ENCODE measurements around the gene OGFR.

OGFR gene

DNA sequence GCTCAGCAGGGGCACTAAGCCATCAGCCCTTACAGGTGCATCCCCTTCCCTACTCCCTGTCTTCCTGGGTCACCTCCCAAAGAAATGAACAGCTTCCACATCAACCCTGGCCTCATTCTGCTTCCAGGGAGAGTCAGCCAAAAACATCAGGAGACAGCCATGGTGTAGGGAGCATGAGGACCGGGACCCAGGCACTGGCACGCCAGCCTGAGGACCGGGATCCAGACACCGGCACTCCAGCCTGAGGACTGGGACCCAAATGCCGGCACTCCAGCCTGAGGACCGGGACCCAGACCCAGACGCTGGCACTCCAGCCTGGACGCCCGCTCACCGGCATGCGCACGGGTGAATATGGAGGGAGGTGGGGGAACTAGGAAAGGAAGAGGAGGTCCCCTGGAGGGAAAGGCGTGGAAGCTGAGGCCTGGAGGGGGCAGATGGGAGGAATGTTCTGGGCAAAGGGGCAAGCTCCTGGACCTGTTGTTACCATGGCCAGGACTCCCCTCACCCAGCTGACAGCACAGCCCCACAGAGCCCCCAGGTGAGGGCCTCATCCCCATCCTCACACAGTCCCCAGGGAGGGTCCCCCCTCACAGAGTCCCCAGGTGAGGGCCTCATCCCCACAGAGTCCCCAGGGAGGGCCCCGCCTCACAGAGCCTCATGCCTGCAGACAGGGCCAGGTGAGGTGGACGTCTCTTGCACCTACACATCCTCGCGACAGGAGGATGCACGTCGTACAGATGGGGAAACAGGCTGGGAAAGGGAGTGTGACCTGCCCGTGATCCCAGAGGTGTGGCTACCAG is 34.3 kb upstream of the OGFR start:
- peaks cover 16% of the 10 kb centered on the region for H3K27me3 ChIP-seq (ENCODE audit: insufficient read depth, low read length)
- H3K79me2 ChIP-seq (ENCODE audit: control insufficient read depth, insufficient read depth, low read length, unreplicated experiment) = no peaks in the 10 kb centered on the region
- no peak overlapping the region for H2AFZ ChIP-seq (ENCODE audit: low read length, unreplicated experiment)
- H3K36me3 ChIP-seq (ENCODE audit: insufficient read depth, low read length) = no peaks in the 10 kb centered on the region
- H3K4me3 ChIP-seq (ENCODE audit: low read depth, low read length) = no peak overlapping the region
- no peak overlapping the region for H3K27ac ChIP-seq (ENCODE audit: low read depth, low read length)
- no peaks in the 10 kb centered on the region for H3K4me1 ChIP-seq (ENCODE audit: control insufficient read depth, insufficient read depth, low read length, unreplicated experiment)

DNA sequence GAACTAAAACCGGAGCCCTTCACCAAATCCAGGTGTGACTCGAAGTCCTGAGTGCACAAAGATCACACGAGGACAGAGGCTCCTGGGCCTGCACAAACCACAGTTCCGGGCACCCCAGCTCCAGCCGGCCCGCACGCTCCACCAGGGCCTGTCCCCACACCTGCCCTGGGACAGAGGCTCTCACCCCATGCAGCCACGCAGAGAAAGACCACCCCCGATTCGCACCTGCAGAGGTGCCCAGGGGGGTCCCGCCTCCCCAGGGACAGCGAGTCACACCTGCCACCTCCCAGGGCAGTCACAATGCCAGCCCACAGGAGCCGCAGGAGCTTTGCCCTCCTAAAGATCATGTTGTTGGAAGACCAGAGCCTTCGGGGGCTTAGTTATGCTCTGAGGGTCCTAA is 33.7 kb upstream of the OGFR start:
- Histone ChIP-seq H3K4me3 (ENCODE audit: low read depth, low read length) (no peak overlapping the region), H3K79me2 (ENCODE audit: control insufficient read depth, insufficient read depth, low read length, unreplicated experiment) (no peaks in the 10 kb centered on the region), H3K4me1 (ENCODE audit: control insufficient read depth, insufficient read depth, low read length, unreplicated experiment) (no peaks in the 10 kb centered on the region), H3K27me3 (ENCODE audit: insufficient read depth, low read length) (peaks cover 12% of the 10 kb centered on the region), H3K27ac (ENCODE audit: low read depth, low read length) (no peak overlapping the region), H3K36me3 (ENCODE audit: insufficient read depth, low read length) (no peaks in the 10 kb centered on the region), H2AFZ (ENCODE audit: low read length, unreplicated experiment) (no peak overlapping the region)

DNA sequence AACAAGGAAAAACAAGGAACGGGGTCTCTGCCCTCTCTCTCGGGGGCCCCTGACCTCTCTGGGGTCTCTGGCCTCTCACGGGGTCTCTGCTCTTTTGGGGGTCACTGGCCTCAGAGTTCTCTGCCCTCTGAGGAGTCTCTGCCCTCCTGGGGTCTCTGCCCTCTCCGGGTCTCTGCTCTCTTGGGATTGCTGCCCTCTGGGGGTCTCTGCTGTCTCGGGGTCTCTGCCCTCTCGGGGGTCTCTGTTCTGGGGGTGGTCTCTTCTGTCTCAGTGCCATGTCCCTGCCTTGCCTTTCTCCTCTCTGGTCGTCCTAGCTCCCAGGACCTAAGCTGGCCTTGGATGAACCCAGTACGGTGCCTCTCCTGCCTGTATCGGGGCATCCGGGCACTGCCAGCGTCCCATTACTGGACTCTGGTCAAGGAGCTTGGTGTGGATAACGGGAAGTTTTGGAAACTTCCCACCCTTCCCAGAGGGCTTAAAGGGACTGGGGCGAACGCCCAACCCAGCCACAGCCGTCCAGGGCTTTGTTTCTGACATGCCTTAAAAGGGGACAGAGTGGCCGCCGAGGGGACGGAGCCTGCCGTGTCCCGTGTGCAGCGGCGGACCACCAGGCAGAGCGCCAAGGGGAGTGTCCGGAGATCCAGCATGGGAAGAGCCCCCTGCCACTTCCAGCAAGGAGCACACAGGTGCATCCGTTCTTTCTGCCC is 33.1 kb upstream of the OGFR start:
- H3K27ac ChIP-seq (ENCODE audit: low read depth, low read length) = no peak overlapping the region
- H3K4me1 ChIP-seq (ENCODE audit: control insufficient read depth, insufficient read depth, low read length, unreplicated experiment) = no peaks in the 10 kb centered on the region
- H3K27me3 ChIP-seq (ENCODE audit: insufficient read depth, low read length) = peaks cover 7% of the 10 kb centered on the region

DNA sequence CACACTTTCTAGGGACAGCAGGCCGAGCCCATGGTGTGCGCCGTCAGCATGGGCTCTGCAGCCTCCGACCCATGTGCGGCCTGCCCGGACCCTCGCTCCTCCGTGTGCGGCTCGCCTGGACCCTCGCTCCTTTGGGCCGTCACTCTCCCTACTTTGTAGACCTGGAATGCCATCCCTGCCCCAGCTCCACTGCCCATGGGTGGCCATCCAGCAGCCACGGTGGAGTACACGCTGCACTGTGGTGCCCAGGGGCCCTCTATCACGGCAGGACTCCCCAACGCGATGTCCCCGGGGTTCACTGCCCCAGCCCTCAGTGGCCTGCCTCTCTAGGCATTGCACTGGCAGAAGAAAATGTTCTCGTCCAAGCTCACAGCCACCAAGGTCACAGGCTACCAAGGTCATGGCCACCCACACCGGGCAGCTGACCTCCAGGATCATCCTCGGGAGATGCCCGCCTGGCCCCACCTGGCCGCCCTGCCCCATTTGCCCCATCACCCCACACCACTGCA is 32.5 kb upstream of the OGFR start:
- Histone ChIP-seq H3K4me3 (ENCODE audit: low read depth, low read length) (no peak overlapping the region), H3K4me1 (ENCODE audit: control insufficient read depth, insufficient read depth, low read length, unreplicated experiment) (no peaks in the 10 kb centered on the region), H3K27ac (ENCODE audit: low read depth, low read length) (no peak overlapping the region), H2AFZ (ENCODE audit: low read length, unreplicated experiment) (no peak overlapping the region), H3K27me3 (ENCODE audit: insufficient read depth, low read length) (peaks cover under 1% of the 10 kb centered on the region; the same call in 1 of the 2 replicates), H3K79me2 (ENCODE audit: control insufficient read depth, insufficient read depth, low read length, unreplicated experiment) (no peaks in the 10 kb centered on the region), H3K36me3 (ENCODE audit: insufficient read depth, low read length) (no peaks in the 10 kb centered on the region)

More for the DNA sequence above, 33.1 kb upstream of the OGFR start:
- no peaks in the 10 kb centered on the region for H3K36me3 ChIP-seq (ENCODE audit: insufficient read depth, low read length)
- no peaks in the 10 kb centered on the region for H3K79me2 ChIP-seq (ENCODE audit: control insufficient read depth, insufficient read depth, low read length, unreplicated experiment)
- no peak overlapping the region for H2AFZ ChIP-seq (ENCODE audit: low read length, unreplicated experiment)
- H3K4me3 ChIP-seq (ENCODE audit: low read depth, low read length) = no peak overlapping the region

DNA sequence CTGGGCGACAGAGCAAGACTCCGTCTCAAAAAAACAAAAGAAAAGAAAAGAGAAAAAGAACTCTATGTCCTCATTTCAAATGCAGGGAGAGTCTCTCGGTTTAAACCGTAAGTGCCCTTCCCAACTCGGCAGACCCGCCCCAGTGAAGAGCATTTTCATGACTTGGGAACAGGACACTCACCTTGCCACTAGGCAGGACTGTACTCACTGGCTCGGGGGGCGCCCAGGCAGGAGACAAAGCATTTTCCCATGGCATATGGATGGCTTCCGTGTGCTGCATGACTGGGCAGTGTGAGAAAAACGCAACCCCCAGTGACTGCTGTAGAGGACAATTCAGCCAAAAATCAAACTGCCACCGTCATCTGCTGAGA is 32.0 kb upstream of the OGFR start:
- Histone ChIP-seq H3K27me3 (ENCODE audit: insufficient read depth, low read length) (no peaks in the 10 kb centered on the region), H3K4me1 (ENCODE audit: control insufficient read depth, insufficient read depth, low read length, unreplicated experiment) (no peaks in the 10 kb centered on the region), H3K79me2 (ENCODE audit: control insufficient read depth, insufficient read depth, low read length, unreplicated experiment) (no peaks in the 10 kb centered on the region), H3K36me3 (ENCODE audit: insufficient read depth, low read length) (no peaks in the 10 kb centered on the region), H3K27ac (ENCODE audit: low read depth, low read length) (no peak overlapping the region), H3K4me3 (ENCODE audit: low read depth, low read length) (no peak overlapping the region), H2AFZ (ENCODE audit: low read length, unreplicated experiment) (no peak overlapping the region)

DNA sequence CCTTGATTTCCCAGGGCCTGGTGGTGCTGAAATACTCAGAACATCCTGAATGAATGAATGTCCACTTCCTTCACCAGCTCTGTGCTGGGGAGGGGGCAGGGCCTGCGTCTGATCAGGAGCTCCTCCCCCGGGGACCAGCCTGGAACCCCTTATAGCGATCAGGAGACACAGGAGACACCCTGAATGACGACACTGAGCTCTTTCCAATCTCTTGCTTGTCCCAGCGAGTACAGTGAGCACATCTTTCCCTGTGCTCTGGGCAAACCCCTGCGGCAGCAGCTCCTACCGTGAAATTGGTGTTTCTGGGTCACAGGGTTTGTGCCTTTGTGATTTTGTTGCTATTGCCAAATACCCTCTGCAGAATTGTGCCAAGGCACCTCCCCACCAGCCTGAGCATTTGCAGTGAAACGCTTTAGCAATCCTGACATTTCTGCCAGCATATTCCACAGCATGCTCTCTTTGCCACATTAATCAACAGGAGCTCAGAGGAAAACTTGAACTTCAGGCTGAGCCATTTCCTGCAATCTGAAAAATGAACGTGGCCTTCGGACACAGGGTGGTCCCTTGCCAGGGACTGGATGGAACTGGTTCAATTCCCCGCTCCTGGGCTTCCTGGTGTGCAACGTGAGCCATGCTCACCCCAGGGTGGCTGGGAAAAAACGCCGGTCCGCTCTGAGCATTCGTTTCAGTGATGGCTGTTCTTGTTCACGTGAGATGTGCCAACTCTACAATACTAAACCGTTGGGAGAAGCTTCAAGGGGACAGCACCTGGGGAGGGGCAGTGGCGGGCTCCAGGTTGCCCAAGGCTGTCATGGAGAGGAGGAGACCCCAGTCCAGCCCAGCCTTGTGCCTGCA is 31.4 kb upstream of the OGFR start:
- Histone ChIP-seq H3K4me1 (ENCODE audit: control insufficient read depth, insufficient read depth, low read length, unreplicated experiment) (no peaks in the 10 kb centered on the region), H3K79me2 (ENCODE audit: control insufficient read depth, insufficient read depth, low read length, unreplicated experiment) (no peaks in the 10 kb centered on the region), H3K36me3 (ENCODE audit: insufficient read depth, low read length) (no peaks in the 10 kb centered on the region), H3K27me3 (ENCODE audit: insufficient read depth, low read length) (no peaks in the 10 kb centered on the region), H3K27ac (ENCODE audit: low read depth, low read length) (no peak overlapping the region), H2AFZ (ENCODE audit: low read length, unreplicated experiment) (no peak overlapping the region), H3K4me3 (ENCODE audit: low read depth, low read length) (no peak overlapping the region)

DNA sequence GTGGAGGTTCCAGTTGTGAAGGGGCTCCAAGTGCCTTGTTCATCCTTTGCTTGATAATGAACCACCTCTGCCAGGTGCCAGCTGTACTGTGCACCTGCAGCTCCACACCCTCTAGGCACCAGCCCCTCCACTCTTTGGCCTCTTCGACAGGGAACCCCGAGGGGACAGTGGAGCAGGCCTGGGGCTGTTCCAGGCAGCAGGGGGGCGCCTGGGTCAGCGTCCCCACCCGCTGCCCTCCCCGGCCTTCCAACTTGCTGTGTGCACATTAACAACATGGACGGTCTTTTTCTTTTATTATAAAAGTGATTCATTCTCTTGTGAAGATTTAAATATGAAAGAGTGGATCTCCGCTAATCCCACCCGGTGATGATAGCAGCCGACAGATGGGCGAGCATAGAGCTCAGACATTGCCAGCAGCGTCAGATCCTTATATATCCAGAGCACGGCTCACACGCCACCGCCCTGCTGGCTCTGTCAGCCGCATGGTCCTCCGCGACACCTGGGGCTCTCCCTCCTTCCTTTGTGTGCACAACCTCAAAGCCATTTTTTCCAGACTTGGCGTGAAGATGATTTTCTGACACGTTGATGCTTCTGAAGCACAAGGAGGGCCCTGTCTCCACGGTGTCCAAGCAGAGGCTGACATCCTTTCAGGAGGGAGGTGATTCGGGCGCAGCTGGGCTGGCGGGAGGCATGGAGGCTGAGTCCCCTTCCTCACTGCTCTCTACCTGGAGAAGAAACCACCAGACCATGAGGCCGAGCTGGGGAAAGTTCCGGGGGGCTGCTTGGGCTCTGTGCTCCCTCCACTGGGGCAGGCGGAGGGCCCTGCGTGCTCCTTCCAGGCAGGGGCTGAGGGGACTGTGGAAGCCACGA is 30.6 kb upstream of the OGFR start:
- Histone ChIP-seq H3K79me2 (ENCODE audit: control insufficient read depth, insufficient read depth, low read length, unreplicated experiment) (no peaks in the 10 kb centered on the region), H3K27ac (ENCODE audit: low read depth, low read length) (no peak overlapping the region), H3K27me3 (ENCODE audit: insufficient read depth, low read length) (no peaks in the 10 kb centered on the region), H3K4me1 (ENCODE audit: control insufficient read depth, insufficient read depth, low read length, unreplicated experiment) (no peaks in the 10 kb centered on the region), H3K4me3 (ENCODE audit: low read depth, low read length) (no peak overlapping the region), H3K36me3 (ENCODE audit: insufficient read depth, low read length) (no peaks in the 10 kb centered on the region), H2AFZ (ENCODE audit: low read length, unreplicated experiment) (no peak overlapping the region)

DNA sequence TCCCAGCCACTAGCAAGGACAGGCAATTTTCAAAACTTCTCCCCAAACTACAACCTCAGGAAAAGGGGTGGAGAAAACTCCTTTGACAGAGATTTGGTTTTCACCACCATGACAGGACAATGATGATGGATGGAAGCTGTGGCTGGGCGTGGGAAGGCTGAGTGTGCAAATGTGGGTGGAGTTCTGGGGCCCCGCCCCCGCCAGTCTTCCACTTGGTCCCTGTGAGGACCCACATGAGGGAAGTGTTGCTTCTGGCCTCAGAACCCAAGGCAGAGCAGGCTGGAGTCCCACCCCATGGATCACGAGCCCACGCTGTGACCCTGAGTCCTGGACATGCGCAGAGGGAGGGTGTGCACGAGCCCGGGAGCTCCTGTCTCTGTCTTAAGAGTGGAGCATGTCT is 29.9 kb upstream of the OGFR start:
- no peaks in the 10 kb centered on the region for H3K36me3 ChIP-seq (ENCODE audit: insufficient read depth, low read length)
- no peaks in the 10 kb centered on the region for H3K79me2 ChIP-seq (ENCODE audit: control insufficient read depth, insufficient read depth, low read length, unreplicated experiment)
- no peak overlapping the region for H2AFZ ChIP-seq (ENCODE audit: low read length, unreplicated experiment)
- H3K4me1 ChIP-seq (ENCODE audit: control insufficient read depth, insufficient read depth, low read length, unreplicated experiment) = no peaks in the 10 kb centered on the region
- H3K27ac ChIP-seq (ENCODE audit: low read depth, low read length) = no peak overlapping the region
- no peaks in the 10 kb centered on the region for H3K27me3 ChIP-seq (ENCODE audit: insufficient read depth, low read length)
- no peak overlapping the region for H3K4me3 ChIP-seq (ENCODE audit: low read depth, low read length)

DNA sequence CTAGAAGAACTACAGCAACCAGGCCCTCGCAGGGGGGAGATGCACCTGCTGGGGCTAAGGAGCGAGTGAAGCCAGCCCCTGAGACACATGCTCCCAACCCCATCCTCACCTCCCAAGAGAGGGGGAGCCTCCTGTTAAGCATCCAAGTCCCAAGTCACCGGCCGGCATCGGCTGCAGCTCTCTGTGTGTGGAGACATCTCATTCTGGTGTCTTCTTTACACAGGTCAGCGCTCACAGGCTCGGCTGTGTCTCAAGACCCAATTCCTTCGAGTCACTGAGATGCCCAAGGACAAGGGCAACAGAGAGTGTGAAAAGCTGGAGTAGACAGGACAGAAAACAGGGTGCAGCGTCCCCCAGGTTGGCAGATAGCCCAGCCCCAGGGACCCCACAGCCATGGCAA is 29.4 kb upstream of the OGFR start:
- no peaks in the 10 kb centered on the region for H3K4me1 ChIP-seq (ENCODE audit: control insufficient read depth, insufficient read depth, low read length, unreplicated experiment)
- H3K4me3 ChIP-seq (ENCODE audit: low read depth, low read length) = no peak overlapping the region
- H2AFZ ChIP-seq (ENCODE audit: low read length, unreplicated experiment) = no peak overlapping the region
- H3K27ac ChIP-seq (ENCODE audit: low read depth, low read length) = no peak overlapping the region
- H3K79me2 ChIP-seq (ENCODE audit: control insufficient read depth, insufficient read depth, low read length, unreplicated experiment) = no peaks in the 10 kb centered on the region
- H3K36me3 ChIP-seq (ENCODE audit: insufficient read depth, low read length) = no peaks in the 10 kb centered on the region
- H3K27me3 ChIP-seq (ENCODE audit: insufficient read depth, low read length) = no peaks in the 10 kb centered on the region

Measured in ACC112 (cell line).